HepG2 (cell line): ENCODE results near the gene HSF4. TPM values are rescaled to one million over a fixed set of nuclear protein-coding genes. Genes with fewer than 3 reads are reported as not detected.

Experiments
- ADNP ChIP-seq: sonication (generic); formaldehyde crosslinking; IDR thresholded peaks from 2 replicates; pipeline ENCODE4 v1.4.0; 2020; ENCODE audit warnings: missing genetic modification reagents
- ARID4A ChIP-seq: sonication (generic); formaldehyde crosslinking; IDR thresholded peaks from 2 replicates; pipeline ENCODE4 v1.5.0; 2020; ENCODE audit warnings: mild to moderate bottlenecking, missing genetic modification reagents, borderline replicate concordance
- POLR2G ChIP-seq: fragments of 200-400 bp; formaldehyde crosslinking; IDR thresholded peaks from 2 replicates; pipeline ENCODE4 v1.6.1; 2018; ENCODE audit warnings: mild to moderate bottlenecking, low read depth, low read length, moderate library complexity
- ZBTB3 ChIP-seq: sonication (generic); formaldehyde crosslinking; IDR thresholded peaks from 2 replicates; pipeline ENCODE4 v1.4.0; 2020; ENCODE audit warnings: low read depth, mild to moderate bottlenecking, moderate library complexity, missing genetic modification reagents, borderline replicate concordance
- ZIK1 ChIP-seq: sonication (generic); formaldehyde crosslinking; IDR thresholded peaks from 2 replicates; pipeline ENCODE4 v1.5.0; 2020; ENCODE audit warnings: mild to moderate bottlenecking, low read depth, missing genetic modification reagents, borderline replicate concordance
- ZNF253 ChIP-seq: sonication (generic); formaldehyde crosslinking; IDR thresholded peaks from 2 replicates; pipeline ENCODE4 v1.8.0; 2022; ENCODE audit warnings: mild to moderate bottlenecking, missing genetic modification reagents, borderline replicate concordance
- ZNF407 ChIP-seq: sonication (generic); formaldehyde crosslinking; IDR thresholded peaks from one replicate; pipeline ENCODE4 v1.5.1; 2020; ENCODE audit warnings: mild to moderate bottlenecking, missing genetic modification reagents; ENCODE audit errors: not compliant biosample characterization
- ZNF766 ChIP-seq: sonication (generic); formaldehyde crosslinking; IDR thresholded peaks from 2 replicates; pipeline ENCODE4 v1.5.0; 2020; ENCODE audit warnings: missing genetic modification reagents, borderline replicate concordance
- ZNF883 ChIP-seq: sonication (generic); formaldehyde crosslinking; IDR thresholded peaks from 2 replicates; pipeline ENCODE4 v1.5.1; 2020; ENCODE audit warnings: mild to moderate bottlenecking, missing genetic modification reagents; ENCODE audit errors: not compliant biosample characterization
- polyA plus RNA-seq, 8 experiments: library from polyadenylated mRNA; depleted of rRNA in 3 of 8; stranded (reverse) in 7 of 8; unstranded in 1 of 8; fragments of >200 nt; fragmentation: Illumina TruSeq in 4 of 8; extraction: Trizol in 4 of 8; gene quantifications; 2 replicates each; pipeline versions ENCODE4 v1.2.1 to v1.2.3, GENCODE V29; 2011 to 2016; ENCODE audit warnings: low read depth in 4 of 8, missing spikeins in 1 of 8, mixed read lengths in 1 of 8; ENCODE audit not compliant: insufficient read depth in 1 of 8
- total RNA-seq, 5 experiments: library from RNA; depleted of rRNA; stranded (reverse); fragments of >200 nt; fragmentation: Illumina TruSeq; extraction: Trizol; gene quantifications; 2 replicates each; pipeline ENCODE4 v1.2.3, GENCODE V29; 2016; ENCODE audit warnings: low read depth in 1 of 5
- TF ChIP-seq, protein P1 (sequence below): sonication (generic); formaldehyde crosslinking; IDR thresholded peaks from 2 replicates; pipeline ENCODE4 v1.4.0; 2020; ENCODE audit warnings: missing genetic modification reagents
- TF ChIP-seq, protein P2 (sequence below): sonication (generic); formaldehyde crosslinking; IDR thresholded peaks from 2 replicates; pipeline ENCODE4 v1.4.0; 2020; ENCODE audit warnings: low read depth, missing genetic modification reagents

Gene HSF4
- total and polyA plus RNA-seq, 2 of the 13 experiments (the other 11 are each of a cell fraction or from before 2014, with no cell fraction given): 3.5 to 16.9 TPM

DNA sequence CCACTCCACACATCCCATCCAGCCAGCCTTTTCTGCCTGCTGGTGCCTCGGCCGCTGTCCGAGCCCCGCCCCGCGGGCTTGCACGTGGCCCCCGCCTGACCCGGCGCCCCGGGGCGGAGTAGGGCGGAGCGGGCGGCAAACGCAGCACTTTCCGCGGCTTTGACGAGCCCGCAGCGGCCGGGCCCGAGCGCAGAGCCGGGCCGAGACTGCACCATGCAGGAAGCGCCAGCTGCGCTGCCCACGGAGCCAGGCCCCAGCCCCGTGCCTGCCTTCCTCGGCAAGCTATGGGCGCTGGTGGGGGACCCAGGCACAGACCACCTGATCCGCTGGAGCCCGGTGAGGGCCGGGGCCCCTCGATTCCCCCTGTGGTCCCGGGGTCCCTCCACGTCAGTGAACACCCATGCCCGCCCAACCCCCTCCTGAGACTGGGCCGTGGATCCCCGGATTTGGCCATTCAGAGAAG lies at the start of gene HSF4 (continued):
- TF ChIP-seq, protein P1, sequence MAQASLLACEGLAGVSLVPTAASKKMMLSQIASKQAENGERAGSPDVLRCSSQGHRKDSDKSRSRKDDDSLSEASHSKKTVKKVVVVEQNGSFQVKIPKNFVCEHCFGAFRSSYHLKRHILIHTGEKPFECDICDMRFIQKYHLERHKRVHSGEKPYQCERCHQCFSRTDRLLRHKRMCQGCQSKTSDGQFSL (CRISPR knock-in tag): peak; percentile 66; the same call in 1 of the 2 replicates
- peak; percentile 86 for TF ChIP-seq ZNF883 (CRISPR knock-in tag)
- TF ChIP-seq, protein P2, sequence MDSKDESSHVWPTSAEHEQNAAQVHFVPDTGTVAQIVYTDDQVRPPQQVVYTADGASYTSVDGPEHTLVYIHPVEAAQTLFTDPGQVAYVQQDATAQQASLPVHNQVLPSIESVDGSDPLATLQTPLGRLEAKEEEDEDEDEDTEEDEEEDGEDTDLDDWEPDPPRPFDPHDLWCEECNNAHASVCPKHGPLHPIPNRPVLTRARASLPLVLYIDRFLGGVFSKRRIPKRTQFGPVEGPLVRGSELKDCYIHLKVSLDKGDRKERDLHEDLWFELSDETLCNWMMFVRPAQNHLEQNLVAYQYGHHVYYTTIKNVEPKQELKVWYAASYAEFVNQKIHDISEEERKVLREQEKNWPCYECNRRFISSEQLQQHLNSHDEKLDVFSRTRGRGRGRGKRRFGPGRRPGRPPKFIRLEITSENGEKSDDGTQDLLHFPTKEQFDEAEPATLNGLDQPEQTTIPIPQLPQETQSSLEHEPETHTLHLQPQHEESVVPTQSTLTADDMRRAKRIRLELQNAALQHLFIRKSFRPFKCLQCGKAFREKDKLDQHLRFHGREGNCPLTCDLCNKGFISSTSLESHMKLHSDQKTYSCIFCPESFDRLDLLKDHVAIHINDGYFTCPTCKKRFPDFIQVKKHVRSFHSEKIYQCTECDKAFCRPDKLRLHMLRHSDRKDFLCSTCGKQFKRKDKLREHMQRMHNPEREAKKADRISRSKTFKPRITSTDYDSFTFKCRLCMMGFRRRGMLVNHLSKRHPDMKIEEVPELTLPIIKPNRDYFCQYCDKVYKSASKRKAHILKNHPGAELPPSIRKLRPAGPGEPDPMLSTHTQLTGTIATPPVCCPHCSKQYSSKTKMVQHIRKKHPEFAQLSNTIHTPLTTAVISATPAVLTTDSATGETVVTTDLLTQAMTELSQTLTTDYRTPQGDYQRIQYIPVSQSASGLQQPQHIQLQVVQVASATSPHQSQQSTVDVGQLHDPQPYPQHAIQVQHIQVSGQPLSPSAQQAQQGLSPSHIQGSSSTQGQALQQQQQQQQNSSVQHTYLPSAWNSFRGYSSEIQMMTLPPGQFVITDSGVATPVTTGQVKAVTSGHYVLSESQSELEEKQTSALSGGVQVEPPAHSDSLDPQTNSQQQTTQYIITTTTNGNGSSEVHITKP (CRISPR knock-in tag): no peak
- peak; percentile 81; the same call in 1 of the 2 replicates for TF ChIP-seq ARID4A (CRISPR knock-in tag)
- TF ChIP-seq ZNF253 (CRISPR knock-in tag): peak; percentile 89
- TF ChIP-seq ZNF766 (CRISPR knock-in tag): peak; percentile 95
- TF ChIP-seq POLR2G: peak; percentile 40; the same call in 1 of the 2 replicates
- TF ChIP-seq ZNF407: peak; percentile 88
- TF ChIP-seq ZIK1: peak; percentile 86; the same call in 1 of the 2 replicates
- 0 out of 2 replicates have a peak, but pooled peaks have one; percentile 62 for TF ChIP-seq ZBTB3 (CRISPR knock-in tag)
- no peak for TF ChIP-seq ADNP (CRISPR knock-in tag)
